ENCODE data around the gene C10orf71. TPM values are rescaled to one million over a fixed set of nuclear protein-coding genes. Genes with fewer than 3 reads are reported as not detected.
A peak's percentile ranks its signal among the peaks of the same experiment; 100 is the strongest.

The C10orf71 gene
- total RNA-seq, 4 donors from 2014 or later, result not detected

- peak in 1 of 2 donors; percentile 58 for DNase-seq (ENCODE audit: low spot score in 2 of 2)
- no peak for TF ChIP-seq POLR2A (IDR thresholded peaks at IDR 0.05)
- TF ChIP-seq POLR2AphosphoS5 (IDR thresholded peaks at IDR 0.05), result no peak
- no peak for TF ChIP-seq CTCF (IDR thresholded peaks at IDR 0.05)
- no peak for TF ChIP-seq EP300 (IDR thresholded peaks at IDR 0.05)
- H3K4me1 ChIP-seq, result peaks cover 16% of the 10 kb centered on the region
- no peaks in the 10 kb centered on the region for H3K36me3 ChIP-seq
- no peak overlapping the region for H3K4me3 ChIP-seq
- H3K27me3 ChIP-seq, result no peaks in the 10 kb centered on the region
- no peaks in the 10 kb centered on the region for H3K9me3 ChIP-seq
- H3K27ac ChIP-seq, result no peak overlapping the region
- WGBS, result 91% methylated on average over 8 of the region's 8 CpGs
These were observed 28.3 kb downstream of the C10orf71 start for GRCh38 chr10:49327036-49327813.

- Histone ChIP-seq H3K36me3 (no peaks in the 10 kb centered on the region), H3K4me1 (peaks cover 9% of the 10 kb centered on the region), H3K9me3 (no peaks in the 10 kb centered on the region), H3K27me3 (no peaks in the 10 kb centered on the region), H3K27ac (peak overlapping the region; percentile 5), H3K4me3 (no peak overlapping the region)
- TF ChIP-seq CTCF (IDR thresholded peaks at IDR 0.05), result no peak
- no peak for TF ChIP-seq EP300 (IDR thresholded peaks at IDR 0.05)
- no peak for TF ChIP-seq POLR2AphosphoS5 (IDR thresholded peaks at IDR 0.05)
- TF ChIP-seq POLR2A (IDR thresholded peaks at IDR 0.05), result no peak
- peak in 1 of 2 donors; percentile 42 for DNase-seq (ENCODE audit: low spot score in 2 of 2)
- 41% methylated on average over 9 of the region's 9 CpGs for WGBS
These were observed 29.6 kb downstream of the C10orf71 start for GRCh38 chr10:49328401-49329145.

GRCh38 chr10:49329146-49329505, 30.2 kb downstream of the C10orf71 start:
- Histone ChIP-seq H3K9me3 (no peaks in the 10 kb centered on the region), H3K4me3 (no peak overlapping the region), H3K27ac (peak overlapping the region; percentile 11), H3K36me3 (no peaks in the 10 kb centered on the region), H3K4me1 (peaks cover 9% of the 10 kb centered on the region), H3K27me3 (no peaks in the 10 kb centered on the region)
- TF ChIP-seq POLR2AphosphoS5 (IDR thresholded peaks at IDR 0.05), result no peak
- TF ChIP-seq POLR2A (IDR thresholded peaks at IDR 0.05), result no peak
- TF ChIP-seq CTCF (IDR thresholded peaks at IDR 0.05), result no peak
- TF ChIP-seq EP300 (IDR thresholded peaks at IDR 0.05), result no peak
- no peak for DNase-seq (ENCODE audit: low spot score in 2 of 2)
- 69% methylated on average over 4 of the region's 4 CpGs for WGBS

GRCh38 chr10:49330127-49330665, 31.2 kb downstream of the C10orf71 start:
- Histone ChIP-seq H3K4me1 (peaks cover 9% of the 10 kb centered on the region), H3K9me3 (no peaks in the 10 kb centered on the region), H3K27me3 (no peaks in the 10 kb centered on the region), H3K36me3 (no peaks in the 10 kb centered on the region), H3K4me3 (no peak overlapping the region), H3K27ac (no peak overlapping the region)
- TF ChIP-seq EP300 (IDR thresholded peaks at IDR 0.05) (no peak), POLR2A (IDR thresholded peaks at IDR 0.05) (no peak), POLR2AphosphoS5 (IDR thresholded peaks at IDR 0.05) (no peak), CTCF (IDR thresholded peaks at IDR 0.05) (no peak)
- 88% methylated on average over 4 of the region's 5 CpGs for WGBS
- no peak for DNase-seq (ENCODE audit: low spot score in 2 of 2)

GRCh38 chr10:49331431-49331830, 32.5 kb downstream of the C10orf71 start:
- no peaks in the 10 kb centered on the region for H3K36me3 ChIP-seq

More at GRCh38 chr10:49331431-49331830, 32.5 kb downstream of the C10orf71 start:
- DNase-seq (ENCODE audit: low spot score in 2 of 2), result no peak
- TF ChIP-seq POLR2AphosphoS5 (IDR thresholded peaks at IDR 0.05), result no peak
- no peak for TF ChIP-seq POLR2A (IDR thresholded peaks at IDR 0.05)
- no peak for TF ChIP-seq EP300 (IDR thresholded peaks at IDR 0.05)
- TF ChIP-seq CTCF (IDR thresholded peaks at IDR 0.05), result no peak
- H3K4me3 ChIP-seq, result no peak overlapping the region
- 69% methylated on average over 3 of the region's 3 CpGs for WGBS
- no peaks in the 10 kb centered on the region for H3K9me3 ChIP-seq
- peaks cover 9% of the 10 kb centered on the region for H3K4me1 ChIP-seq
- H3K27me3 ChIP-seq, result no peaks in the 10 kb centered on the region
- H3K27ac ChIP-seq, result no peak overlapping the region
